PC-9 (cell line): ENCODE data around the gene KLK15. TPM values are rescaled to one million over a fixed set of nuclear protein-coding genes. Genes with fewer than 3 reads are reported as not detected.
A peak's percentile ranks its signal among the peaks of the same experiment; 100 is the strongest.

Experiments used
- BruUV-seq: library from RNA; stranded (reverse); fragments of 400-500 nt; replicated peaks from 2 replicates; lab custom pipeline; 2021; lab: Mats Ljungman, UMichigan
- CTCF ChIA-PET: fragments of 300-600 bp; sonication (Branson Sonifier 250); formaldehyde crosslinking; loops from one replicate; lab custom pipeline; 2022; ENCODE audit warnings: antibody characterized with exemption; lab: Charles Lee
- POLR2A ChIA-PET: fragments of 300-600 bp; sonication (Branson Sonifier 250); formaldehyde crosslinking; loops from one replicate; lab custom pipeline; 2022; ENCODE audit warnings: antibody characterized with exemption; ENCODE audit not compliant: unreplicated experiment; lab: Charles Lee
- DNase-seq, 2 experiments: peaks; one replicate each; pipeline versions ENCODE4 v3.0.0 to v3.0.0-alpha.2; 2015 to 2022; ENCODE audit warnings: mixed read lengths in 1 of 2
- H2AFZ ChIP-seq: fragments of 200-600 bp; sonication (generic); 2 replicates; pipeline ENCODE4 v1.8.1; 2017; ENCODE audit warnings: antibody characterized with exemption
- H3F3A ChIP-seq: fragments of 200-600 bp; sonication (generic); 2 replicates; pipeline ENCODE4 v1.8.1; 2017; ENCODE audit warnings: antibody characterized with exemption, mild to moderate bottlenecking, low read depth; ENCODE audit not compliant: insufficient read depth
- H3K27ac ChIP-seq: fragments of 200-600 bp; sonication (generic); 2 replicates; pipeline ENCODE4 v1.6.1; 2016; ENCODE audit warnings: mixed run types
- H3K27me3 ChIP-seq: fragments of 200-600 bp; sonication (generic); 2 replicates; pipeline ENCODE4 v1.6.1; 2016; ENCODE audit warnings: low read depth, mixed run types; ENCODE audit not compliant: insufficient read depth
- H3K36me3 ChIP-seq: fragments of 200-600 bp; sonication (generic); 2 replicates; pipeline ENCODE4 v1.6.1; 2016; ENCODE audit warnings: low read depth, mixed run types
- H3K4me1 ChIP-seq: fragments of 200-600 bp; sonication (generic); replicated peaks from 2 replicates; pipeline ENCODE4 v1.6.1; 2016; ENCODE audit warnings: mixed run types; ENCODE audit not compliant: insufficient read depth
- H3K4me2 ChIP-seq: fragments of 200-600 bp; sonication (generic); 2 replicates; pipeline ENCODE4 v1.6.1; 2017; ENCODE audit warnings: mixed run types
- H3K4me3 ChIP-seq: fragments of 200-600 bp; sonication (generic); 2 replicates; pipeline ENCODE4 v1.6.1; 2016; ENCODE audit warnings: mixed run types
- H3K79me2 ChIP-seq: fragments of 200-600 bp; sonication (generic); 2 replicates; pipeline ENCODE4 v1.6.1; 2017; ENCODE audit warnings: low read depth, mixed run types
- H3K9me2 ChIP-seq: fragments of 200-600 bp; sonication (generic); 2 replicates; pipeline ENCODE4 v1.8.1; 2017; ENCODE audit warnings: mild to moderate bottlenecking; ENCODE audit not compliant: insufficient read depth
- H3K9me3 ChIP-seq: fragments of 200-600 bp; sonication (generic); 2 replicates; pipeline ENCODE4 v1.8.1; 2016; ENCODE audit warnings: low read depth; ENCODE audit not compliant: insufficient read depth
- H4K20me1 ChIP-seq: fragments of 200-600 bp; sonication (generic); 2 replicates; pipeline ENCODE4 v1.8.1; 2017; ENCODE audit not compliant: insufficient read depth
- CTCF ChIP-seq: fragments of 200-600 bp; sonication (generic); conservative IDR thresholded peaks from 2 replicates; pipeline ENCODE4 v1.6.1; 2017; ENCODE audit warnings: mixed run types, antibody characterized with exemption, mild to moderate bottlenecking, moderate library complexity
- EZH2 ChIP-seq: fragments of 200-600 bp; sonication (generic); IDR thresholded peaks from 2 replicates; pipeline ENCODE4 v1.8.0; 2017; ENCODE audit warnings: antibody characterized with exemption, low read depth
- intact Hi-C: fragments of 100-400 bp; cut with micrococcal nuclease; formaldehyde crosslinking; loops from one replicate; pipeline ENCODE4 v1.10.0; 2022; ENCODE audit not compliant: unreplicated experiment
- total RNA-seq: library from RNA; stranded (reverse); gene quantifications from 2 replicates; pipeline ENCODE4 v1.2.3, GENCODE V29; 2021

The KLK15 gene
- total RNA-seq, 1 experiment from 2014 or later, result not detected

GRCh38 chr19:50870417-50871089 is 37.2 kb upstream of the KLK15 start:
- intact Hi-C loops, result no loop called here
- peaks cover 98% of the 10 kb centered on the region for H3K27me3 ChIP-seq
- no peak overlapping the region for H3K27ac ChIP-seq
- H3K36me3 ChIP-seq, result no peaks in the 10 kb centered on the region
- no peaks in the 10 kb centered on the region for H3K4me1 ChIP-seq
- no peaks in the 10 kb centered on the region for H3K79me2 ChIP-seq
- peak; percentile 73 for TF ChIP-seq CTCF
- no peak for TF ChIP-seq EZH2
- peak overlapping the region; percentile 47 for H3K4me3 ChIP-seq
- CTCF ChIA-PET, result no interaction called here
- H3K4me2 ChIP-seq, result peak overlapping the region; percentile 65
- H4K20me1 ChIP-seq, result no peaks in the 10 kb centered on the region
- no TSS peak for BruUV-seq
- H2AFZ ChIP-seq, result peak overlapping the region; percentile 80
- H3F3A ChIP-seq, result no peaks in the 10 kb centered on the region
- no peaks in the 10 kb centered on the region for H3K9me3 ChIP-seq
- H3K9me2 ChIP-seq, result no peaks in the 10 kb centered on the region
- peak in 1 of 2 experiments; percentile 41 for DNase-seq
- POLR2A ChIA-PET, result no interaction called here

DNA sequence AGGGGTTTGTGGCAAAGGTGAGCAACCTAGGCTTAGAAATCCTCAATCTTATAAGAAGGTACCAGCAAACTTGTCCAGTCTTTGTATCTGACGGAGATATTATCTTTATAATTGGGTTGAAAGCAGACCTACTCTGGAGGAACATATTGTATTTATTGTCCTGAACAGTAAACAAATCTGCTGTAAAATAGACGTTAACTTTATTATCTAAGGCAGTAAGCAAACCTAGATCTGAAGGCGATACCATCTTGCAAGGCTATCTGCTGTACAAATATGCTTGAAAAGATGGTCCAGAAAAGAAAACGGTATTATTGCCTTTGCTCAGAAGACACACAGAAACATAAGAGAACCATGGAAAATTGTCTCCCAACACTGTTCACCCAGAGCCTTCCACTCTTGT is 36.1 kb upstream of the KLK15 start:
- no TSS peak for BruUV-seq

DNA sequence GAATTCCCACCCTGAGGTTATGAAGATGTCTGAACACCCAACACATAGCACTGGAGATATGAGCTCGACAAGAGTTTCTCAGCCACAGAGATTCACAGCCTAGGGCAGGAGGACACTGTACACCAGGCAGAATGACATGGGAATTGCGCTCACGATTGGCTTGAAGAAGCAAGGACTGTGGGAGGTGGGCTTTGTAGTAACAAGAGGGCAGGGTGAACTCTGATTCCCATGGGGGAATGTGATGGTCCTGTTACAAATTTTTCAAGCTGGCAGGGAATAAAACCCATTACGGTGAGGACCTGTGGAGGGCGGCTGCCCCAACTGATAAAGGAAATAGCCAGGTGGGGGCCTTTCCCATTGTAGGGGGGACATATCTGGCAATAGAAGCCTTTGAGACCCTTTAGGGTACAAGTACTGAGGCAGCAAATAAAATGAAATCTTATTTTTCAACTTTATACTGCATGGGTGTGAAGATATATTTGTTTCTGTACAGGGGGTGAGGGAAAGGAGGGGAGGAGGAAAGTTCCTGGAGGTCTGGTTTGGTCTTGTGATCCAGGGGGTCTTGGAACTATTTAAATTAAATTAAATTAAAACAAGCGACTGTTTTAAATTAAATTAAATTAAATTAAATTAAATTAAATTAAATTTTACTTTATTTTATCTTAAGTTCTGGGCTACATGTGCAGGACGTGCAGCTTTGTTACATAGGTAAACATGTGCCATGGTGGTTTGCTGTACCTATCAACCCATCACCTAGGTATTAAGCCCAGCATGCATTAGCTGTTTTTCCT is 28.3 kb upstream of the KLK15 start:
- H3K4me3 ChIP-seq, result no peak overlapping the region
- TF ChIP-seq CTCF (no peak), EZH2 (no peak)
- no peak overlapping the region for H2AFZ ChIP-seq
- no peak overlapping the region for H3K4me2 ChIP-seq
- no peaks in the 10 kb centered on the region for H3K36me3 ChIP-seq
- no peaks in the 10 kb centered on the region for H4K20me1 ChIP-seq
- intact Hi-C loops, result no loop called here
- H3K4me1 ChIP-seq, result no peaks in the 10 kb centered on the region
- no peaks in the 10 kb centered on the region for H3F3A ChIP-seq
- no peak overlapping the region for H3K27ac ChIP-seq
- no peaks in the 10 kb centered on the region for H3K9me2 ChIP-seq
- POLR2A ChIA-PET, result no interaction called here
- H3K79me2 ChIP-seq, result no peaks in the 10 kb centered on the region
- no peaks in the 10 kb centered on the region; the same call in 1 of the 2 replicates for H3K9me3 ChIP-seq
- DNase-seq, result no peak
- peaks cover 93% of the 10 kb centered on the region for H3K27me3 ChIP-seq
- CTCF ChIA-PET, result no interaction called here
- BruUV-seq, result no TSS peak

More for the DNA sequence above, 36.1 kb upstream of the KLK15 start:
- no peaks in the 10 kb centered on the region for H3F3A ChIP-seq
- H3K9me3 ChIP-seq, result no peaks in the 10 kb centered on the region
- H3K79me2 ChIP-seq, result no peaks in the 10 kb centered on the region
- no peaks in the 10 kb centered on the region for H3K9me2 ChIP-seq
- peaks cover 95% of the 10 kb centered on the region for H3K27me3 ChIP-seq
- H3K36me3 ChIP-seq, result no peaks in the 10 kb centered on the region
- no peak overlapping the region for H3K4me3 ChIP-seq
- ChIA-PET CTCF (no interaction called here), POLR2A (no interaction called here)
- intact Hi-C loops, result no loop called here
- no peak for DNase-seq
- TF ChIP-seq EZH2, result no peak
- TF ChIP-seq CTCF, result no peak
- no peak overlapping the region for H3K27ac ChIP-seq
- no peaks in the 10 kb centered on the region for H3K4me1 ChIP-seq
- H4K20me1 ChIP-seq, result no peaks in the 10 kb centered on the region
- H3K4me2 ChIP-seq, result no peak overlapping the region
- peak overlapping the region; percentile 80 for H2AFZ ChIP-seq
